Stomach (tissue), 9 donors: ENCODE data around the gene FDPS. TPM values are rescaled to one million over a fixed set of nuclear protein-coding genes. Genes with fewer than 3 reads are reported as not detected.

Experiments
- DNase-seq, 2 donors: peaks; one replicate each; pipeline versions ENCODE4 v3.0.0 to v3.0.0-alpha.2; 2013 to 2019
- H3K27ac ChIP-seq, 5 donors: fragments of 200-600 bp in 4 of 5; sonication (generic) in 4 of 5; one replicate each; pipeline ENCODE4 v1.5.1; 2013 to 2019; ENCODE audit warnings: mild to moderate bottlenecking in 1 of 5, moderate library complexity in 1 of 5
- H3K27me3 ChIP-seq, 3 donors: fragments of 200-600 bp; sonication (generic); one replicate each; pipeline ENCODE4 v1.5.1; 2017 to 2019; ENCODE audit warnings: mixed run types in 1 of 3
- H3K36me3 ChIP-seq, 4 donors: fragments of 200-600 bp; sonication (generic); 1 replicate in 3 of 4; 2 replicates in 1 of 4; pipeline ENCODE4 v1.5.1; 2016 to 2019
- H3K4me1 ChIP-seq, 4 donors: fragments of 200-600 bp; sonication (generic); one replicate each; pipeline ENCODE4 v1.5.1; 2016 to 2019
- H3K4me3 ChIP-seq, 4 donors: fragments of 200-600 bp; sonication (generic) in 3 of 4; one replicate each; pipeline ENCODE4 v1.5.1; 2016 to 2019; ENCODE audit warnings: mild to moderate bottlenecking in 1 of 4
- H3K9me3 ChIP-seq, 4 donors: fragments of 200-600 bp; sonication (generic); one replicate each; pipeline ENCODE4 v1.5.1; 2016 to 2019
- CTCF ChIP-seq, 7 experiments: fragments of 450-650 bp in 4 of 7; fragments of 200-600 bp in 3 of 7; sonication (generic) in 3 of 7; IDR thresholded peaks; one replicate each; pipeline ENCODE4 v1.5.1; 2016 to 2019; ENCODE audit warnings: antibody characterized with exemption in 7 of 7, control low read depth in 2 of 7, mild to moderate bottlenecking in 1 of 7
- EP300 ChIP-seq: sonication (generic); formaldehyde crosslinking; IDR thresholded peaks from one replicate; pipeline ENCODE4 v1.6.1; 2017; ENCODE audit warnings: antibody characterized with exemption
- POLR2A ChIP-seq, 4 donors: fragments of 450-650 bp; IDR thresholded peaks; one replicate each; pipeline ENCODE4 v1.6.1; 2016; ENCODE audit warnings: antibody characterized with exemption in 4 of 4, control low read depth in 2 of 4, mild to moderate bottlenecking in 1 of 4, moderate library complexity in 1 of 4
- POLR2AphosphoS5 ChIP-seq, 3 donors: sonication (generic); formaldehyde crosslinking; IDR thresholded peaks; one replicate each; pipeline ENCODE4 v1.6.1; 2016; ENCODE audit warnings: antibody characterized with exemption in 3 of 3
- WGBS, 5 donors: extraction: QIAGEN DNeasy Blood & Tissue Kit in 3 of 5; methylation state at CpG; one replicate each; pipeline versions ENCODE4 v1.1.5 to v1.1.7; 2013 to 2018; 5-methylcytosine and 5-hydroxymethylcytosine counted together
- intact Hi-C: fragments of 100-400 bp; cut with DNase I; formaldehyde crosslinking; loops from one replicate; pipeline ENCODE4 v1.15.1; 2023; ENCODE audit warnings: low total_unique reads
- polyA plus RNA-seq, 3 donors: library from polyadenylated mRNA; stranded (reverse); fragments of 200-250 nt; gene quantifications; one replicate each; pipeline ENCODE4 v1.2.3, GENCODE V29; 2013
- total RNA-seq, 5 donors: library from RNA; depleted of rRNA; stranded (reverse); fragments of >200 nt; gene quantifications; one replicate each; pipeline versions ENCODE4 v1.1.0 to v1.2.3, GENCODE V29; 2014 to 2016
- donor health status: healthy with polysubstance abuse.
- donor health status: Bipolar disorder and iron deficiency.
- donor health status: healthy.

The FDPS gene
- total and polyA plus RNA-seq, 8 donors, result 27.7 to 229 (median 113) TPM

DNA sequence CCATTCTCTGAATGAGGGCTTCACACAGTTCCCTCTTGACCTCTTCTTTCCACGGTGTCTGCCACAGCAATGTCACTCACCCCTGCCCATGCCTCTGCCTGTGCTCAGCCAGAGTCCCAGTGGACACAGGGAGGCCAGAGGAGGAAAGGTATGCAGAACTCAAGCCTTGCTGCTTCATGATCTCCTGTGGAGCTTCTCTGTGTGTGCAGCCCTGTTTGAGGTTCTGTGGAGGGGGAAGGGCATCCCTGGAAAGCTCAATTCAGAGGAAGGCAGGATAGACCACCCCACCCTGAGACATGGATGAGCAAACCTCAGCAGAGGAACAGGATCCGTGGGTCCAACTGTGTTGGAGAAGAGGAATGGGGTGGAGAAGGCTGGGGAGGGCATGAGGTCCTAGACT, 29.4 kb upstream of the FDPS start:
- WGBS, 5 donors, result 77 to 90% (median 87%) methylated on average over 2 of the region's 2 CpGs
- Histone ChIP-seq H3K27me3 (no peaks in the 10 kb centered on the region), H3K9me3 (no peaks in the 10 kb centered on the region), H3K4me3 (no peak overlapping the region), H3K27ac (no peak overlapping the region), H3K36me3 (peaks cover 0 to 16% (median 3%) of the 10 kb centered on the region in 4 donors), H3K4me1 (peaks cover 7 to 24% (median 18%) of the 10 kb centered on the region in 4 donors)
- intact Hi-C loops, result no loop called here
- TF ChIP-seq POLR2AphosphoS5 (IDR thresholded peaks at IDR 0.05) (no peak), POLR2A (IDR thresholded peaks at IDR 0.05) (no peak), EP300 (no peak), CTCF (IDR thresholded peaks at IDR 0.05) (no peak)
- DNase-seq, result no peak

- 93 to 97% (median 95%) methylated on average over 27 to 29 of the region's 29 CpGs for WGBS, 5 donors
- DNase-seq, result no peak
Observed at GRCh38 chr1:155282488-155283091, 26.1 kb upstream of the FDPS start.

GRCh38 chr1:155284476-155284875, 24.2 kb upstream of the FDPS start:
- 87 to 96% (median 93%) methylated on average over 12 of the region's 12 CpGs for WGBS, 5 donors
- H3K36me3 ChIP-seq, result peaks cover 0 to 29% (median 10%) of the 10 kb centered on the region in 4 donors
- intact Hi-C loops, result no loop called here
- no peak overlapping the region for H3K4me3 ChIP-seq
- TF ChIP-seq POLR2A (IDR thresholded peaks at IDR 0.05) (no peak), EP300 (no peak), CTCF (IDR thresholded peaks at IDR 0.05) (no peak), POLR2AphosphoS5 (IDR thresholded peaks at IDR 0.05) (no peak)
- no peak overlapping the region for H3K27ac ChIP-seq
- no peaks in the 10 kb centered on the region for H3K27me3 ChIP-seq
- H3K9me3 ChIP-seq, result no peaks in the 10 kb centered on the region
- no peak for DNase-seq
- H3K4me1 ChIP-seq, result no peaks in the 10 kb centered on the region

More at GRCh38 chr1:155282488-155283091, 26.1 kb upstream of the FDPS start:
- Histone ChIP-seq H3K36me3 (peaks cover 0 to 20% (median 8%) of the 10 kb centered on the region in 4 donors), H3K4me3 (no peak overlapping the region), H3K4me1 (peaks cover 7 to 15% (median 11%) of the 10 kb centered on the region in 4 donors), H3K27me3 (no peaks in the 10 kb centered on the region), H3K27ac (no peak overlapping the region), H3K9me3 (no peaks in the 10 kb centered on the region)
- intact Hi-C loops, result no loop called here
- TF ChIP-seq EP300 (no peak), POLR2AphosphoS5 (IDR thresholded peaks at IDR 0.05) (no peak), POLR2A (IDR thresholded peaks at IDR 0.05) (no peak), CTCF (IDR thresholded peaks at IDR 0.05) (no peak)

GRCh38 chr1:155285063-155285462, 23.6 kb upstream of the FDPS start:
- WGBS, 5 donors, result 90 to 94% (median 92%) methylated on average over 14 of the region's 14 CpGs
- intact Hi-C loops, result no loop called here
- no peaks in the 10 kb centered on the region for H3K9me3 ChIP-seq
- H3K27me3 ChIP-seq, result no peaks in the 10 kb centered on the region
- no peaks in the 10 kb centered on the region for H3K4me1 ChIP-seq
- DNase-seq, result no peak
- no peak overlapping the region for H3K27ac ChIP-seq
- no peak overlapping the region for H3K4me3 ChIP-seq
- peaks cover 0 to 29% (median 10%) of the 10 kb centered on the region in 4 donors for H3K36me3 ChIP-seq
- no peak for TF ChIP-seq EP300
- no peak for TF ChIP-seq POLR2A (IDR thresholded peaks at IDR 0.05)
- no peak for TF ChIP-seq POLR2AphosphoS5 (IDR thresholded peaks at IDR 0.05)
- no peak for TF ChIP-seq CTCF (IDR thresholded peaks at IDR 0.05)
